ENCODE results near the gene SLC2A1.

Gene SLC2A1

GRCh38 chr1:42929434-42930177 lies 29.1 kb downstream of the SLC2A1 start:
- in situ Hi-C loops (cut with HindIII; ENCODE audit: low pct_ligation_motif_present, low sequenced_read_pairs): no loop called here
- no peak overlapping the region for H3K4me3 ChIP-seq (ENCODE audit: low read depth, low read length)
- no peak for TF ChIP-seq CTCF (IDR thresholded peaks at IDR 0.05; ENCODE audit: low read depth, low read length, missing control alignments)
- peaks cover 62% of the 10 kb centered on the region for H3K36me3 ChIP-seq (replicated peaks)
- H3K27me3 ChIP-seq (replicated peaks): no peaks in the 10 kb centered on the region
- no peak overlapping the region for H3K27ac ChIP-seq
- DNase-seq: no peak

GRCh38 chr1:42928859-42929258 lies 29.8 kb downstream of the SLC2A1 start:
- TF ChIP-seq CTCF (IDR thresholded peaks at IDR 0.05; ENCODE audit: low read depth, low read length, missing control alignments): no peak
- peaks cover 59% of the 10 kb centered on the region for H3K36me3 ChIP-seq (replicated peaks)

GRCh38 chr1:42927920-42928505 lies 30.7 kb downstream of the SLC2A1 start:
- in situ Hi-C loops (cut with HindIII; ENCODE audit: low pct_ligation_motif_present, low sequenced_read_pairs): no loop called here
- no peaks in the 10 kb centered on the region for H3K27me3 ChIP-seq (replicated peaks)
- no peak for DNase-seq
- peaks cover 54% of the 10 kb centered on the region for H3K36me3 ChIP-seq (replicated peaks)
- no peak for TF ChIP-seq CTCF (IDR thresholded peaks at IDR 0.05; ENCODE audit: low read depth, low read length, missing control alignments)
- no peak overlapping the region for H3K27ac ChIP-seq
- no peak overlapping the region for H3K4me3 ChIP-seq (ENCODE audit: low read depth, low read length)

More at GRCh38 chr1:42928859-42929258, 29.8 kb downstream of the SLC2A1 start:
- Histone ChIP-seq H3K4me3 (ENCODE audit: low read depth, low read length) (no peak overlapping the region), H3K27ac (no peak overlapping the region), H3K27me3 (replicated peaks) (no peaks in the 10 kb centered on the region)
- no peak for DNase-seq
- in situ Hi-C loops (cut with HindIII; ENCODE audit: low pct_ligation_motif_present, low sequenced_read_pairs): no loop called here

- no peak for TF ChIP-seq CTCF (IDR thresholded peaks at IDR 0.05; ENCODE audit: low read depth, low read length, missing control alignments)
- no peak overlapping the region for H3K27ac ChIP-seq
- no peak for DNase-seq
- no peaks in the 10 kb centered on the region for H3K27me3 ChIP-seq (replicated peaks)
- H3K4me3 ChIP-seq (ENCODE audit: low read depth, low read length): no peak overlapping the region
- H3K36me3 ChIP-seq (replicated peaks): peaks cover 51% of the 10 kb centered on the region
- in situ Hi-C loops (cut with HindIII; ENCODE audit: low pct_ligation_motif_present, low sequenced_read_pairs): no loop called here
These were observed 31.3 kb downstream of the SLC2A1 start for GRCh38 chr1:42927274-42927841.

- in situ Hi-C loops (cut with HindIII; ENCODE audit: low pct_ligation_motif_present, low sequenced_read_pairs): no loop called here
- no peak overlapping the region for H3K4me3 ChIP-seq (ENCODE audit: low read depth, low read length)
- no peak for TF ChIP-seq CTCF (IDR thresholded peaks at IDR 0.05; ENCODE audit: low read depth, low read length, missing control alignments)
- peaks cover 51% of the 10 kb centered on the region for H3K36me3 ChIP-seq (replicated peaks)
- no peak overlapping the region for H3K27ac ChIP-seq
- no peaks in the 10 kb centered on the region for H3K27me3 ChIP-seq (replicated peaks)
- no peak for DNase-seq
These were observed 31.8 kb downstream of the SLC2A1 start for GRCh38 chr1:42926879-42927242.

Measured in brain microvascular endothelial cell (primary cell).